ENCODE data around the gene AMIGO2.

- TF ChIP-seq GATA3 (IDR thresholded peaks at IDR 0.05; ENCODE audit: low read depth, low read length): no peak
- no peak for TF ChIP-seq GATA2 (IDR thresholded peaks at IDR 0.05; ENCODE audit: low read depth, low read length)
Observed at GRCh38 chr12:47079468-47079980, at the start of gene AMIGO2, which contains the start of gene PCED1B.
